ENCODE measurements around the gene APP. TPM values are rescaled to one million over a fixed set of nuclear protein-coding genes. Genes with fewer than 3 reads are reported as not detected.

The APP gene
- total RNA-seq, 1 donor from 2014 or later = 1,137 TPM

GRCh38 chr21:26147535-26147934 is 23.0 kb downstream of the APP start:
- peak overlapping the region; percentile 29 for H3K4me3 Mint-ChIP-seq (ENCODE audit: unreplicated experiment)
- H3K27me3 Mint-ChIP-seq (ENCODE audit: unreplicated experiment) = no peaks in the 10 kb centered on the region
- peak overlapping the region; percentile 85 for H3K27ac Mint-ChIP-seq (ENCODE audit: unreplicated experiment)
- H3K36me3 Mint-ChIP-seq (ENCODE audit: low read depth, unreplicated experiment) = peaks cover 12% of the 10 kb centered on the region
- DNase-seq (ENCODE audit: low spot score) = no peak
- peaks cover 30% of the 10 kb centered on the region for H3K4me1 Mint-ChIP-seq (ENCODE audit: unreplicated experiment)
- no peaks in the 10 kb centered on the region for H3K9me3 Mint-ChIP-seq (ENCODE audit: unreplicated experiment)
- TF ChIP-seq CTCF (IDR thresholded peaks at IDR 0.05; ENCODE audit: unreplicated experiment) = no peak

GRCh38 chr21:26146681-26147080 is 23.9 kb downstream of the APP start:
- no peak overlapping the region for H3K27ac Mint-ChIP-seq (ENCODE audit: unreplicated experiment)
- no peaks in the 10 kb centered on the region for H3K9me3 Mint-ChIP-seq (ENCODE audit: unreplicated experiment)
- H3K27me3 Mint-ChIP-seq (ENCODE audit: unreplicated experiment) = no peaks in the 10 kb centered on the region
- peaks cover 12% of the 10 kb centered on the region for H3K36me3 Mint-ChIP-seq (ENCODE audit: low read depth, unreplicated experiment)
- peaks cover 36% of the 10 kb centered on the region for H3K4me1 Mint-ChIP-seq (ENCODE audit: unreplicated experiment)
- no peak for TF ChIP-seq CTCF (IDR thresholded peaks at IDR 0.05; ENCODE audit: unreplicated experiment)
- no peak for DNase-seq (ENCODE audit: low spot score)
- no peak overlapping the region for H3K4me3 Mint-ChIP-seq (ENCODE audit: unreplicated experiment)

DNA sequence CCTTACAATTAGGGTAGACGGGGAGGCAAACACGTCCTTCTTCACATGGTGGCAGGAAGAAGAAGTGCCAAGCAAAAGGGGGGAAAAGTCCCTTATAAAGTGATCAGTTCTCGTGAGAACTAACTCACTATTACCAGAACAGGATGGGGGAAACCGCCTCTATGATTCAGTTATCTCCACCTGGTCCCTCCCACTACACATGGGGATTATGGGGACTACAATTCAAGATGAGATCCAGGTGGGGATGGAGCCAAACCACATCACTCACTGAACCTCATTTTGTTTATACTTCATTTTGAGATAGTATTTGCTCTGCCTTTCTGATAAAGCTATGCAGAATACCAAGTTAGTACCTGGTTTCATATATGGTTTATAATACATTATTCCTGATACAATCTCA is 26.5 kb downstream of the APP start:
- TF ChIP-seq CTCF (IDR thresholded peaks at IDR 0.05; ENCODE audit: unreplicated experiment) = no peak
- Mint-ChIP-seq H3K4me3 (ENCODE audit: unreplicated experiment) (no peak overlapping the region), H3K36me3 (ENCODE audit: low read depth, unreplicated experiment) (peaks cover 12% of the 10 kb centered on the region), H3K27me3 (ENCODE audit: unreplicated experiment) (no peaks in the 10 kb centered on the region), H3K4me1 (ENCODE audit: unreplicated experiment) (peaks cover 40% of the 10 kb centered on the region), H3K9me3 (ENCODE audit: unreplicated experiment) (no peaks in the 10 kb centered on the region), H3K27ac (ENCODE audit: unreplicated experiment) (no peak overlapping the region)
- no peak for DNase-seq (ENCODE audit: low spot score)

- H3K36me3 Mint-ChIP-seq (ENCODE audit: low read depth, unreplicated experiment) = peaks cover 4% of the 10 kb centered on the region
- no peaks in the 10 kb centered on the region for H3K27me3 Mint-ChIP-seq (ENCODE audit: unreplicated experiment)
- TF ChIP-seq CTCF (IDR thresholded peaks at IDR 0.05; ENCODE audit: unreplicated experiment) = no peak
- no peak overlapping the region for H3K27ac Mint-ChIP-seq (ENCODE audit: unreplicated experiment)
- no peak overlapping the region for H3K4me3 Mint-ChIP-seq (ENCODE audit: unreplicated experiment)
- H3K9me3 Mint-ChIP-seq (ENCODE audit: unreplicated experiment) = no peaks in the 10 kb centered on the region
- H3K4me1 Mint-ChIP-seq (ENCODE audit: unreplicated experiment) = peaks cover 27% of the 10 kb centered on the region
- DNase-seq (ENCODE audit: low spot score) = no peak
Observed at GRCh38 chr21:26142363-26142762, 28.2 kb downstream of the APP start.

DNA sequence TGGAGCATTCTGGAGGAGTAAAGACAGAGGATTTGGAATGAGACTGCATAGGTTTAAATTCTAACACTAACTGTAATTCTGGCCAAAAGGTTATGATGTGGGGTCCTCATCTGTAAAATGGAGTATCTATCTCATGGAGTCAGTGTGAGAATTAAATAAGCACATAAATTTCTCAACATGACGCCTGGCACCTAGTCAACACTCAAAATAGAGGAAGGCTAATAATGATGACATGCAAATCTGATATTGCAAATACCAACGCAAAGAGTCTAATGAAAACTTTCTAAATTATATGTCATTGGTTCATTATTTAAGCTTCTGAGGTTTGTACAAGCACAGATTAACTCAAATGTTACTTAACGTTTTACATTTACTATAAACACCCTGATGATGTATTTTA is 29.6 kb downstream of the APP start:
- H3K4me1 Mint-ChIP-seq (ENCODE audit: unreplicated experiment) = peaks cover 35% of the 10 kb centered on the region
- no peak for DNase-seq (ENCODE audit: low spot score)
- H3K9me3 Mint-ChIP-seq (ENCODE audit: unreplicated experiment) = no peaks in the 10 kb centered on the region
- no peak for TF ChIP-seq CTCF (IDR thresholded peaks at IDR 0.05; ENCODE audit: unreplicated experiment)
- H3K27ac Mint-ChIP-seq (ENCODE audit: unreplicated experiment) = no peak overlapping the region
- H3K4me3 Mint-ChIP-seq (ENCODE audit: unreplicated experiment) = peak overlapping the region; percentile 31
- H3K36me3 Mint-ChIP-seq (ENCODE audit: low read depth, unreplicated experiment) = peaks cover 4% of the 10 kb centered on the region
- no peaks in the 10 kb centered on the region for H3K27me3 Mint-ChIP-seq (ENCODE audit: unreplicated experiment)
